NT2/D1 (cell line): ENCODE measurements around the gene METTL26.

Experiments used
- SUZ12 ChIP-seq: IDR thresholded peaks from 2 replicates; pipeline ENCODE4 v1.6.1; 2011; ENCODE audit not compliant: insufficient read length, insufficient read depth; ENCODE audit errors: extremely low read depth
- ZNF274 ChIP-seq: IDR thresholded peaks from 2 replicates; pipeline ENCODE4 v1.6.1; 2011; ENCODE audit warnings: mild to moderate bottlenecking, low read depth, low read length

DNA sequence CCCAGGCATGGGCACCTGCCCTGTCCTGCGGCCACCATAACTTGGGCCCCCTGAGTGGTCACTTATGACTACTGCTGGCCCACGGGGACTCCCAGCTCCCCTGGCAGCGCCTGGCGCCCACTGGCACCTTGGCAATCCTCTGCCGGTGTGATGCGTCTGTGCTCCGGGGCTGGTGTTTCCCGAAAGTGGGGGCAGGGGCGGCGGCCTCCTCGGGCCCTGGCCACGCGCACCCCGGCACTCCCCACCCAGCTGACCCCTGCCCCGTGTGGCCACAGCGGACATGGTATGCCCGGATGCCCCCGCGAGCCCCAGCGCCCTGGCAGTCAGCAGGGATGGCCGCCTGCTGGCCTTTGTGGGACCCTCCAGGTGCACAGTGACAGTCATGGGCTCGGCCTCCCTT, 21.4 kb upstream of the METTL26 start:
- no peak for TF ChIP-seq ZNF274
- no peak for TF ChIP-seq SUZ12
